GM23338 (cell line): ENCODE results near the gene CASP1. TPM values are rescaled to one million over a fixed set of nuclear protein-coding genes. Genes with fewer than 3 reads are reported as not detected.

Source experiments
- ATAC-seq: fragments of 200-7000 bp; cut with Tn5 transposase; 3 replicates; pipeline ENCODE4 v1.9.1; 2020
- DNase-seq: peaks from one replicate; pipeline ENCODE4 v3.0.0-alpha.2; 2015; ENCODE audit warnings: low spot score
- H2AFZ ChIP-seq: fragments of 200-600 bp; sonication (generic); 2 replicates; pipeline ENCODE4 v1.8.0; 2016; ENCODE audit warnings: antibody characterized with exemption, mild to moderate bottlenecking, moderate library complexity
- H3F3A ChIP-seq: fragments of 200-600 bp; sonication (generic); replicated peaks from 2 replicates; pipeline ENCODE4 v1.8.0; 2017; ENCODE audit warnings: antibody characterized with exemption, mixed run types, low read depth
- H3K27ac ChIP-seq: fragments of 200-600 bp; sonication (generic); 2 replicates; pipeline ENCODE4 v1.6.1; 2016; ENCODE audit warnings: low read depth
- H3K27me3 ChIP-seq: fragments of 200-600 bp; sonication (generic); 2 replicates; pipeline ENCODE4 v1.8.0; 2016; ENCODE audit warnings: mild to moderate bottlenecking, mixed run types, moderate library complexity; ENCODE audit not compliant: insufficient read depth
- H3K36me3 ChIP-seq: fragments of 200-600 bp; sonication (generic); 2 replicates; pipeline ENCODE4 v1.8.0; 2016; ENCODE audit warnings: mild to moderate bottlenecking; ENCODE audit not compliant: insufficient read depth
- H3K4me1 ChIP-seq: fragments of 200-600 bp; sonication (generic); 2 replicates; pipeline ENCODE4 v1.8.0; 2016; ENCODE audit warnings: mild to moderate bottlenecking, moderate library complexity; ENCODE audit not compliant: insufficient read depth
- H3K4me2 ChIP-seq: fragments of 200-600 bp; sonication (generic); 2 replicates; pipeline ENCODE4 v1.7.1; 2017; ENCODE audit warnings: mixed run types
- H3K4me3 ChIP-seq: fragments of 200-600 bp; sonication (generic); 2 replicates; pipeline ENCODE4 v1.6.1; 2016; ENCODE audit warnings: mixed run types
- H3K79me2 ChIP-seq: fragments of 200-600 bp; sonication (generic); replicated peaks from 2 replicates; pipeline ENCODE4 v1.8.0; 2017; ENCODE audit warnings: mild to moderate bottlenecking; ENCODE audit not compliant: insufficient read depth
- H3K9me2 ChIP-seq: fragments of 200-600 bp; sonication (generic); 2 replicates; pipeline ENCODE4 v1.8.0; 2017; ENCODE audit not compliant: insufficient read depth
- H4K20me1 ChIP-seq: fragments of 200-600 bp; sonication (generic); replicated peaks from 2 replicates; pipeline ENCODE4 v1.8.0; 2017; ENCODE audit warnings: mild to moderate bottlenecking; ENCODE audit not compliant: insufficient read depth
- H3K27ac Mint-ChIP-seq: 2 replicates; pipeline ENCODE4 v1.8.0; 2020; ENCODE audit warnings: inconsistent platforms, mild to moderate bottlenecking, moderate library complexity, mixed read lengths
- H3K27me3 Mint-ChIP-seq: 3 replicates; pipeline ENCODE4 v1.8.0; 2022; ENCODE audit warnings: low read depth, mild to moderate bottlenecking, moderate library complexity, mixed read lengths, inconsistent platforms; ENCODE audit not compliant: insufficient read depth, poor library complexity
- H3K36me3 Mint-ChIP-seq: 3 replicates; pipeline ENCODE4 v1.8.0; 2021; ENCODE audit warnings: low read depth, mild to moderate bottlenecking, inconsistent platforms, moderate library complexity, mixed read lengths
- H3K4me1 Mint-ChIP-seq: 3 replicates; pipeline ENCODE4 v1.8.0; 2020; ENCODE audit warnings: mild to moderate bottlenecking, inconsistent platforms, mixed read lengths
- H3K4me3 Mint-ChIP-seq: 3 replicates; pipeline ENCODE4 v1.8.0; 2021; ENCODE audit warnings: moderate library complexity, mild to moderate bottlenecking, inconsistent platforms, mixed read lengths
- H3K9me3 Mint-ChIP-seq: 3 replicates; pipeline ENCODE4 v1.8.0; 2020; ENCODE audit warnings: moderate library complexity, mild to moderate bottlenecking, inconsistent platforms, mixed read lengths
- CREB1 ChIP-seq: fragments of 250-450 bp; sonication (Bioruptor Pico); IDR thresholded peaks from 2 replicates; pipeline ENCODE4 v1.5.0; 2020; ENCODE audit warnings: low read depth, mild to moderate bottlenecking, moderate library complexity
- CTCF ChIP-seq, 2 experiments: fragments of 200-600 bp in 1 of 2; sonication (generic) in 1 of 2; conservative IDR thresholded peaks; 2 replicates each; pipeline versions ENCODE4 v1.5.1 to v1.6.1; 2016 to 2017; ENCODE audit warnings: antibody characterized with exemption in 2 of 2, low read depth in 2 of 2, mild to moderate bottlenecking in 2 of 2, moderate library complexity in 1 of 2
- ETS1 ChIP-seq: IDR thresholded peaks from 2 replicates; pipeline ENCODE4 v1.6.1; 2016; ENCODE audit warnings: antibody characterized with exemption
- EZH2 ChIP-seq: fragments of 200-600 bp; sonication (generic); IDR thresholded peaks from one replicate; pipeline ENCODE4 v1.8.0; 2017; ENCODE audit warnings: antibody characterized with exemption, mild to moderate bottlenecking, low read depth; ENCODE audit not compliant: unreplicated experiment
- EZH2phosphoT487 ChIP-seq: fragments of 200-600 bp; sonication (generic); IDR thresholded peaks from one replicate; pipeline ENCODE4 v1.8.1; 2018; ENCODE audit warnings: antibody characterized with exemption; ENCODE audit not compliant: unreplicated experiment
- JUNB ChIP-seq: IDR thresholded peaks from one replicate; pipeline ENCODE4 v1.6.1; 2016; ENCODE audit warnings: antibody characterized with exemption; ENCODE audit not compliant: unreplicated experiment
- NANOG ChIP-seq: IDR thresholded peaks from 2 replicates; pipeline ENCODE4 v1.6.1; 2016; ENCODE audit warnings: antibody characterized with exemption, borderline replicate concordance
- POLR2AphosphoS5 ChIP-seq: IDR thresholded peaks from 2 replicates; pipeline ENCODE4 v1.6.1; 2016; ENCODE audit warnings: antibody characterized with exemption, low read depth
- REST ChIP-seq: IDR thresholded peaks from one replicate; pipeline ENCODE4 v1.6.1; 2018; ENCODE audit warnings: antibody characterized with exemption; ENCODE audit not compliant: unreplicated experiment
- STAT1 ChIP-seq: IDR thresholded peaks from one replicate; pipeline ENCODE4 v1.6.1; 2016; ENCODE audit warnings: antibody characterized with exemption; ENCODE audit not compliant: unreplicated experiment
- ZNF114 ChIP-seq: fragments of 250-450 bp; sonication (Bioruptor Pico); IDR thresholded peaks from 2 replicates; pipeline ENCODE4 v1.5.0; 2020; ENCODE audit warnings: mild to moderate bottlenecking, moderate library complexity
- ZNF331 ChIP-seq: fragments of 250-450 bp; sonication (Bioruptor Pico); IDR thresholded peaks from 2 replicates; pipeline ENCODE4 v1.5.0; 2020; ENCODE audit warnings: low read depth, mild to moderate bottlenecking, moderate library complexity
- ZNF462 ChIP-seq: fragments of 250-450 bp; sonication (Bioruptor Pico); IDR thresholded peaks from 2 replicates; pipeline ENCODE4 v1.5.0; 2020; ENCODE audit warnings: mild to moderate bottlenecking, moderate library complexity
- polyA plus RNA-seq: library from polyadenylated mRNA; unstranded; fragments of >200 nt; fragmentation: Nextera tagmentation; extraction: Ambion mirVana; gene quantifications from 2 replicates; pipeline ENCODE4 v1.2.1, GENCODE V29; 2016
- total RNA-seq: library from RNA; depleted of rRNA; stranded (reverse); fragments of >200 nt; shearing (Covaris generic); gene quantifications from 2 replicates; pipeline ENCODE4 v1.2.3, GENCODE V29; 2014

The CASP1 gene
- total and polyA plus RNA-seq, 2 experiments from 2014 or later: 0.10 TPM; not detected in 1

GRCh38 chr11:105073456-105074165 lies 38.7 kb upstream of the CASP1 start:
- Mint-ChIP-seq H3K27ac (no peak overlapping the region), H3K4me3 (no peak overlapping the region), H3K9me3 (no peaks in the 10 kb centered on the region; the same call in 1 of the 3 replicates), H3K36me3 (no peaks in the 10 kb centered on the region), H3K4me1 (peaks cover 5% of the 10 kb centered on the region; the same call in 2 of the 3 replicates), H3K27me3 (peaks cover 4% of the 10 kb centered on the region)
- Histone ChIP-seq H3K27ac (no peak overlapping the region), H3K36me3 (no peaks in the 10 kb centered on the region), H3K27me3 (no peaks in the 10 kb centered on the region), H2AFZ (no peak overlapping the region), H3K4me1 (peaks cover 4% of the 10 kb centered on the region; the same call in 1 of the 2 replicates), H3F3A (no peaks in the 10 kb centered on the region), H3K9me2 (no peaks in the 10 kb centered on the region), H3K4me2 (no peak overlapping the region), H4K20me1 (no peaks in the 10 kb centered on the region), H3K4me3 (no peak overlapping the region), H3K79me2 (no peaks in the 10 kb centered on the region)
- DNase-seq (no peak), ATAC-seq (no peak)
- TF ChIP-seq ETS1: no peak
- TF ChIP-seq STAT1: no peak
- TF ChIP-seq ZNF114 (CRISPR knock-in tag): no peak
- no peak for TF ChIP-seq ZNF462 (CRISPR knock-in tag)
- TF ChIP-seq EZH2phosphoT487: no peak
- no peak for TF ChIP-seq JUNB
- no peak for TF ChIP-seq POLR2AphosphoS5
- TF ChIP-seq NANOG: no peak
- TF ChIP-seq REST: no peak
- TF ChIP-seq ZNF331 (CRISPR knock-in tag): no peak
- TF ChIP-seq EZH2: no peak
- TF ChIP-seq CREB1: no peak
- no peak for TF ChIP-seq CTCF (conservative IDR thresholded peaks at IDR 0.05; ENCODE audit: low read depth in 2 of 2)
